SK-N-MC (cell line): Measurements from ENCODE around the gene SPINK4.

Experiments used
- DNase-seq: peaks from one replicate; pipeline ENCODE4 v3.0.0-alpha.2; 2011; ENCODE audit warnings: low read depth, low spot score
- H3K27ac ChIP-seq: fragments of 200-600 bp; sonication (generic); 2 replicates; pipeline ENCODE4 v1.5.1; 2016; ENCODE audit warnings: mixed run types
- H3K36me3 ChIP-seq: fragments of 200-600 bp; sonication (generic); 2 replicates; pipeline ENCODE4 v1.6.1; 2017; ENCODE audit warnings: antibody characterized with exemption, low read length, mixed read lengths; ENCODE audit not compliant: insufficient read depth
- H3K4me3 ChIP-seq: fragments of 200-600 bp; sonication (generic); 2 replicates; pipeline ENCODE4 v1.5.1; 2016
- H3K9ac ChIP-seq: fragments of 200-600 bp; sonication (generic); 2 replicates; pipeline ENCODE4 v1.8.0; 2017; ENCODE audit warnings: mixed run types, mixed read lengths; ENCODE audit not compliant: insufficient read length
- H3K9me3 ChIP-seq: fragments of 200-600 bp; sonication (generic); 2 replicates; pipeline ENCODE4 v1.6.1; 2017; ENCODE audit warnings: low read depth, mild to moderate bottlenecking, antibody characterized with exemption, low read length, moderate library complexity, mixed read lengths
- EZH2 ChIP-seq: fragments of 200-600 bp; sonication (generic); IDR thresholded peaks from one replicate; pipeline ENCODE4 v1.6.1; 2017; ENCODE audit warnings: antibody characterized with exemption
- FOXP2 ChIP-seq: optimal IDR thresholded peaks from 2 replicates; pipeline ENCODE3; 2011; ENCODE audit warnings: mild to moderate bottlenecking, moderate library complexity; ENCODE audit not compliant: insufficient read depth; ENCODE audit errors: extremely low read length, control extremely low read depth
- POLR2AphosphoS5 ChIP-seq: IDR thresholded peaks from 2 replicates; pipeline ENCODE4 v1.6.1; 2012; ENCODE audit warnings: mild to moderate bottlenecking, low read depth, low read length, borderline replicate concordance

The SPINK4 gene

GRCh38 chr9:33272061-33272460 is 32.1 kb downstream of the SPINK4 start:
- H3K4me3 ChIP-seq = no peak overlapping the region
- H3K9ac ChIP-seq = no peak overlapping the region
- TF ChIP-seq POLR2AphosphoS5 (no peak), EZH2 (no peak), FOXP2 (no peak)
- peaks cover 77% of the 10 kb centered on the region for H3K36me3 ChIP-seq
- DNase-seq = no peak
- no peaks in the 10 kb centered on the region for H3K9me3 ChIP-seq
- H3K27ac ChIP-seq = no peak overlapping the region

GRCh38 chr9:33273266-33273971 is 33.5 kb downstream of the SPINK4 start:
- H3K9ac ChIP-seq = no peak overlapping the region
- no peak for DNase-seq
- H3K36me3 ChIP-seq = peaks cover 77% of the 10 kb centered on the region
- no peak overlapping the region for H3K4me3 ChIP-seq
- no peak overlapping the region for H3K27ac ChIP-seq
- H3K9me3 ChIP-seq = no peaks in the 10 kb centered on the region
- no peak for TF ChIP-seq FOXP2
- no peak for TF ChIP-seq EZH2
- no peak for TF ChIP-seq POLR2AphosphoS5

- Histone ChIP-seq H3K4me3 (no peak overlapping the region), H3K36me3 (peaks cover 77% of the 10 kb centered on the region), H3K9me3 (no peaks in the 10 kb centered on the region), H3K9ac (no peak overlapping the region), H3K27ac (no peak overlapping the region)
- no peak for DNase-seq
- TF ChIP-seq POLR2AphosphoS5 (no peak), EZH2 (no peak), FOXP2 (no peak)
These were observed 34.0 kb downstream of the SPINK4 start for GRCh38 chr9:33273972-33274328.

GRCh38 chr9:33277484-33277883 is 37.5 kb downstream of the SPINK4 start:
- Histone ChIP-seq H3K9me3 (no peaks in the 10 kb centered on the region), H3K27ac (no peak overlapping the region), H3K9ac (no peak overlapping the region), H3K36me3 (peaks cover 73% of the 10 kb centered on the region), H3K4me3 (no peak overlapping the region)
- DNase-seq = no peak
- no peak for TF ChIP-seq EZH2
- TF ChIP-seq POLR2AphosphoS5 = no peak
- TF ChIP-seq FOXP2 = no peak

GRCh38 chr9:33285502-33285901 is 45.5 kb downstream of the SPINK4 start:
- DNase-seq = no peak
- H3K9me3 ChIP-seq = no peaks in the 10 kb centered on the region
- no peak overlapping the region for H3K27ac ChIP-seq
- no peak overlapping the region for H3K4me3 ChIP-seq
- H3K36me3 ChIP-seq = peaks cover 11% of the 10 kb centered on the region
- no peak for TF ChIP-seq EZH2
- no peak for TF ChIP-seq FOXP2
- TF ChIP-seq POLR2AphosphoS5 = no peak
- no peak overlapping the region for H3K9ac ChIP-seq

- peak; percentile 37 for DNase-seq
- TF ChIP-seq FOXP2 (no peak), EZH2 (no peak), POLR2AphosphoS5 (no peak)
- Histone ChIP-seq H3K9me3 (no peaks in the 10 kb centered on the region), H3K9ac (no peak overlapping the region), H3K36me3 (peaks cover 3% of the 10 kb centered on the region), H3K4me3 (no peak overlapping the region), H3K27ac (peak overlapping the region; percentile 29; the same call in 1 of the 2 replicates)
These were observed 47.1 kb downstream of the SPINK4 start for GRCh38 chr9:33287087-33287490.

- Histone ChIP-seq H3K4me3 (no peak overlapping the region), H3K36me3 (peaks cover 14% of the 10 kb centered on the region), H3K9ac (no peak overlapping the region), H3K27ac (no peak overlapping the region), H3K9me3 (no peaks in the 10 kb centered on the region)
- no peak for TF ChIP-seq FOXP2
- TF ChIP-seq POLR2AphosphoS5 = no peak
- TF ChIP-seq EZH2 = no peak
- DNase-seq = no peak
These were observed 48.3 kb downstream of the SPINK4 start for GRCh38 chr9:33288235-33288634.

- H3K4me3 ChIP-seq = no peak overlapping the region; the same call in 1 of the 2 replicates
- no peak overlapping the region for H3K9ac ChIP-seq
- H3K27ac ChIP-seq = no peak overlapping the region
- no peak for DNase-seq
- peaks cover 16% of the 10 kb centered on the region for H3K36me3 ChIP-seq
- H3K9me3 ChIP-seq = no peaks in the 10 kb centered on the region
- no peak for TF ChIP-seq POLR2AphosphoS5
- TF ChIP-seq EZH2 = no peak
- no peak for TF ChIP-seq FOXP2
These were observed 49.0 kb downstream of the SPINK4 start for GRCh38 chr9:33288828-33289483.

GRCh38 chr9:33289496-33289895 is 49.5 kb downstream of the SPINK4 start:
- DNase-seq = no peak
- Histone ChIP-seq H3K4me3 (peak overlapping the region; percentile 96), H3K36me3 (peaks cover 22% of the 10 kb centered on the region), H3K9ac (peak overlapping the region; percentile 94), H3K9me3 (no peaks in the 10 kb centered on the region), H3K27ac (peak overlapping the region; percentile 99)
- no peak for TF ChIP-seq FOXP2
- TF ChIP-seq POLR2AphosphoS5 = no peak
- TF ChIP-seq EZH2 = no peak
